Raji (cell line): Measurements from ENCODE around the gene FBH1.

Experiments used
- POLR2A ChIP-seq: IDR thresholded peaks from 2 replicates; pipeline ENCODE4 v1.6.1; 2011; ENCODE audit warnings: low read depth, low read length, control low read depth; ENCODE audit not compliant: insufficient read depth

The FBH1 gene

GRCh38 chr10:5944389-5945189, 54.5 kb downstream of the FBH1 start:
- no peak for TF ChIP-seq POLR2A

- no peak for TF ChIP-seq POLR2A
Observed at GRCh38 chr10:5945190-5945509, 55.1 kb downstream of the FBH1 start.

GRCh38 chr10:5945561-5946418, 55.7 kb downstream of the FBH1 start:
- TF ChIP-seq POLR2A = no peak

- TF ChIP-seq POLR2A = no peak
Observed at GRCh38 chr10:5946786-5947185, 56.7 kb downstream of the FBH1 start.

- TF ChIP-seq POLR2A = no peak
Observed at GRCh38 chr10:5947471-5948207, 57.6 kb downstream of the FBH1 start.

- TF ChIP-seq POLR2A = no peak
Observed at GRCh38 chr10:5948208-5948585, 58.2 kb downstream of the FBH1 start.

- TF ChIP-seq POLR2A = no peak
Observed at GRCh38 chr10:5949009-5949759, 59.1 kb downstream of the FBH1 start.

- TF ChIP-seq POLR2A = no peak
Observed at GRCh38 chr10:5951167-5951711, 61.2 kb downstream of the FBH1 start.

GRCh38 chr10:5951721-5952407, 61.8 kb downstream of the FBH1 start:
- no peak for TF ChIP-seq POLR2A

GRCh38 chr10:5952731-5953385, 62.8 kb downstream of the FBH1 start:
- TF ChIP-seq POLR2A = no peak

- TF ChIP-seq POLR2A = no peak
Observed at GRCh38 chr10:5953676-5954075, 63.6 kb downstream of the FBH1 start.

GRCh38 chr10:5956146-5956936, 66.3 kb downstream of the FBH1 start:
- TF ChIP-seq POLR2A = no peak

- TF ChIP-seq POLR2A = no peak
Observed at GRCh38 chr10:5958077-5958476, 68.0 kb downstream of the FBH1 start.
